Liver (tissue), 9 donors: ENCODE measurements around the gene KRTAP10-9. TPM values are rescaled to one million over a fixed set of nuclear protein-coding genes. Genes with fewer than 3 reads are reported as not detected.
"Not testable (repeated sequence)": the region's sequence is repeated elsewhere in the genome, so short reads cannot be mapped to it uniquely, and the experiment has no call there.

Source experiments
- DNase-seq: peaks from one replicate; pipeline ENCODE4 v3.0.0-alpha.2; 2017; ENCODE audit warnings: low spot score
- H3K27ac ChIP-seq, 2 donors: one replicate each; pipeline ENCODE4 v1.7.0; 2013; ENCODE audit warnings: inconsistent platforms in 2 of 2, low read length in 2 of 2, control low read depth in 1 of 2, low read depth in 1 of 2, mild to moderate bottlenecking in 1 of 2
- H3K27me3 ChIP-seq, 4 donors: one replicate each; pipeline versions ENCODE4 v1.6.1 to v1.7.0; 2013; ENCODE audit warnings: low read length in 3 of 4, inconsistent platforms in 1 of 4, mild to moderate bottlenecking in 1 of 4, moderate library complexity in 1 of 4; ENCODE audit not compliant: control insufficient read depth in 4 of 4, insufficient read depth in 4 of 4
- H3K36me3 ChIP-seq, 4 donors: one replicate each; pipeline versions ENCODE4 v1.6.1 to v1.7.0; 2013; ENCODE audit warnings: low read length in 3 of 4, mild to moderate bottlenecking in 3 of 4, low read depth in 1 of 4, moderate library complexity in 1 of 4; ENCODE audit not compliant: control insufficient read depth in 4 of 4, insufficient read depth in 3 of 4
- H3K4me1 ChIP-seq, 4 donors: one replicate each; pipeline versions ENCODE4 v1.6.1 to v1.7.0; 2013; ENCODE audit warnings: low read length in 3 of 4, mild to moderate bottlenecking in 3 of 4, moderate library complexity in 1 of 4; ENCODE audit not compliant: control insufficient read depth in 4 of 4, insufficient read depth in 4 of 4
- H3K4me3 ChIP-seq, 3 donors: one replicate each; pipeline versions ENCODE4 v1.6.1 to v1.7.0; 2013; ENCODE audit warnings: low read length in 3 of 3, control low read depth in 1 of 3, low read depth in 1 of 3, mild to moderate bottlenecking in 1 of 3
- H3K9ac ChIP-seq, 2 donors: one replicate each; pipeline ENCODE4 v1.7.0; 2013; ENCODE audit warnings: low read length in 2 of 2, mild to moderate bottlenecking in 2 of 2, moderate library complexity in 2 of 2, control low read depth in 1 of 2, low read depth in 1 of 2
- H3K9me3 ChIP-seq, 4 donors: one replicate each; pipeline versions ENCODE4 v1.6.1 to v1.7.0; 2013; ENCODE audit warnings: low read length in 3 of 4; ENCODE audit not compliant: control insufficient read depth in 4 of 4
- EGR1 ChIP-seq, 2 donors: IDR thresholded peaks; 2 replicates each; pipeline ENCODE4 v1.6.1; 2016 to 2018; ENCODE audit warnings: antibody characterized with exemption in 2 of 2, low read depth in 2 of 2
- FOXA2 ChIP-seq: IDR thresholded peaks from 2 replicates; pipeline ENCODE4 v1.6.1; 2016; ENCODE audit warnings: antibody characterized with exemption
- GABPA ChIP-seq, 2 donors: IDR thresholded peaks in 1 of 2; conservative IDR thresholded peaks in 1 of 2; 2 replicates each; pipeline ENCODE4 v1.6.1; 2016; ENCODE audit warnings: antibody characterized with exemption in 2 of 2, mild to moderate bottlenecking in 1 of 2, moderate library complexity in 1 of 2
- JUND ChIP-seq, 2 donors: IDR thresholded peaks; 2 replicates each; pipeline ENCODE4 v1.6.1; 2016; ENCODE audit warnings: antibody characterized with exemption in 2 of 2
- NR2F2 ChIP-seq: IDR thresholded peaks from 2 replicates; pipeline ENCODE4 v1.6.1; 2016; ENCODE audit warnings: antibody characterized with exemption
- RAD21 ChIP-seq, 2 donors: IDR thresholded peaks; 2 replicates each; pipeline ENCODE4 v1.6.1; 2016; ENCODE audit warnings: antibody characterized with exemption in 2 of 2, mild to moderate bottlenecking in 2 of 2
- RXRA ChIP-seq, 2 donors: IDR thresholded peaks; 2 replicates each; pipeline ENCODE4 v1.6.1; 2017 to 2018; ENCODE audit warnings: antibody characterized with exemption in 2 of 2, mild to moderate bottlenecking in 1 of 2
- SP1 ChIP-seq: IDR thresholded peaks from 2 replicates; pipeline ENCODE4 v1.6.1; 2018; ENCODE audit warnings: antibody characterized with exemption, mild to moderate bottlenecking
- TAF1 ChIP-seq: conservative IDR thresholded peaks from 2 replicates; pipeline ENCODE4 v1.6.1; 2016; ENCODE audit warnings: antibody characterized with exemption, mild to moderate bottlenecking
- WGBS: extraction: QIAGEN DNeasy Blood & Tissue Kit; methylation state at CpG from one replicate; pipeline ENCODE4 v1.1.7; 2013; 5-methylcytosine and 5-hydroxymethylcytosine counted together
- polyA plus RNA-seq, 2 donors: library from polyadenylated mRNA; stranded (reverse) in 1 of 2; unstranded in 1 of 2; fragments of 200-250 nt in 1 of 2; fragments of >200 nt in 1 of 2; fragmentation: Nextera tagmentation in 1 of 2; extraction: Ambion mirVana in 1 of 2; gene quantifications; one replicate each; pipeline versions ENCODE4 v1.2.1 to v1.2.3, GENCODE V29; 2013 to 2015
- total RNA-seq, 2 donors: library from RNA; depleted of rRNA; stranded (reverse); fragments of >200 nt; gene quantifications; one replicate each; pipeline ENCODE4 v1.2.3, GENCODE V29; 2014
- TF ChIP-seq, protein P1 (sequence below): IDR thresholded peaks from 2 replicates; pipeline ENCODE4 v1.6.1; 2016; ENCODE audit warnings: antibody characterized with exemption, mild to moderate bottlenecking
- TF ChIP-seq, protein P2 (sequence below): fragments of 150-350 bp; IDR thresholded peaks from 2 replicates; pipeline ENCODE4 v1.5.1; 2017; ENCODE audit warnings: improper control_type of control experiment, low read depth, low read length; ENCODE audit not compliant: missing input control
- TF ChIP-seq, protein P3 (sequence below): IDR thresholded peaks from 2 replicates; pipeline ENCODE4 v1.6.1; 2016; ENCODE audit warnings: antibody characterized with exemption
- TF ChIP-seq, protein P4 (sequence below): IDR thresholded peaks from 2 replicates; pipeline ENCODE4 v1.6.1; 2016; ENCODE audit warnings: antibody characterized with exemption
- donor health status: healthy.
- donor health status: healthy.
- donor health status: healthy.
- donor health status: healthy.
- donor health status: healthy.

Gene KRTAP10-9
- total and polyA plus RNA-seq, 4 donors: not detected

DNA sequence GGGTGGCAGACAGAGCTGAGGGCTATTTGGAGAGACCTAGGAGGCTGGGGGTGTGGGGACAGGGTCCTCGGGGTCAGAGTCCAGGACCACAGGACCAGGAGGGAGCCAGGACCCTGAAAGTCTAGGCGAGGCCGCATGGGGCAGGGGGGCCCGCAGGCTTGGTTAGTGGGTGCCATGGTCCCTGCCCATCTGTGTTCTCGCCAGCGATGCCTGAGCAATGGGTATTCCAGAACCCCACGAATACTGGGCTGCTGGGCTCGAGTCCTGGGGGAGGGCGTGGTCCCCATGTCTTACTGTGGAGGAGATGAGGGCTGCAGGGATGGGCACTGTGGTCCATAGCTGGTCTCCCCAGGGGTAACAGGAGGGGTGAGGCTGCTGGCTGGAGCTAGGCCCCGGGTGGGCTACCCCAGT, 36.6 kb upstream of the KRTAP10-9 start:
- Histone ChIP-seq H3K27ac (no peak overlapping the region), H3K36me3 (no peaks in the 10 kb centered on the region), H3K4me1 (peaks cover 1 to 27% (median 16%) of the 10 kb centered on the region in 4 donors), H3K9ac (no peak overlapping the region), H3K9me3 (peaks cover 0 to 6% (median 0%) of the 10 kb centered on the region in 4 donors), H3K4me3 (no peak overlapping the region), H3K27me3 (no peaks in the 10 kb centered on the region)
- TF ChIP-seq TAF1: no peak
- WGBS: 81% methylated on average over 10 of the region's 10 CpGs
- DNase-seq: no peak

DNA sequence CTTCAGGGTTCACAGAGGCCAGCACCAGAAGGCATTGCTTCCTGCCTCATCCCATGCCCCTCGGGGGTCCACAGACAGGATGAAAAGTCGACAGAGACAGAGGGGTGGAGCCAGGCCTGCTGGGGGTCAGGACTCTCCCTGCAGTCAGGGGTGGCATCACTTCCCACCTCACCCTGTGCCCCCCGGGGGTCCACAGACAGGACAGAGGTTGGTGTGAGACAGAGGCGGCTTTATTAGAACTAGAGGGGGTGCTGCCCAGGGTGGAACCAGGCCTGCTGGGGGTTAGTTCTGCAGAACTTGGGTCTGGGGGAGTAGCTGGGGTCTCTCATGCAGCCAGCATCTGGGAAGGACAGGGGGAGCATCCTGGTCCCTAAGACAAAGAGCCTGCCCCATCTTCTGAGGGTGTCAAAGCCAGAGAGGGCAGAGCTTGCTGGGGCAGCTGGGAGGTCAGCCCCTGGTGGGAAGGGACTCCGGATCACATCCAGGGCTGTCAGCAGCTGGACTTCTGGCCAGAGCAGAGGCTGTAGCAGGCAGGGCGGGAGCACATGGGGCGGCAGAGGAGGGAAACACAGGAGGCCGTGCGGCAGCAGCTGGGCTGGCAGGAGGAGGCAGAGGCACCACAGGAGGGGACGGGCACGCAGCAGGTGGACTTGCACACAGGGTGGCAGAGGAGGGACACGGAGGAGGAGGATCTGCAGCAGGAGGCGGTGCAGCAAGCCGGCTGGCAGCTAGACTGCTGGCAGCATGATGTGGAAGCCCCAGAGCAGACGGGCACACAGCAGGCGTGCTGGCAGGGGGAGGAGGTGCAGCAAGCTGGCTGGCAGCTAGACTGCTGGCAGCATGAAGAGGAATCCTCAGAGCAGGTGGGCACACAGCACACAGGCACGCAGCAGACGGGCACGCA, 35.7 kb upstream of the KRTAP10-9 start:
- H3K4me1 ChIP-seq: peaks cover 1 to 27% (median 16%) of the 10 kb centered on the region in 4 donors
- not testable (repeated sequence) for H3K9me3 ChIP-seq, H3K9ac ChIP-seq, H3K27ac ChIP-seq, H3K36me3 ChIP-seq, H3K4me3 ChIP-seq, H3K27me3 ChIP-seq, DNase-seq
- 68% methylated on average over 18 of the region's 19 CpGs for WGBS

DNA sequence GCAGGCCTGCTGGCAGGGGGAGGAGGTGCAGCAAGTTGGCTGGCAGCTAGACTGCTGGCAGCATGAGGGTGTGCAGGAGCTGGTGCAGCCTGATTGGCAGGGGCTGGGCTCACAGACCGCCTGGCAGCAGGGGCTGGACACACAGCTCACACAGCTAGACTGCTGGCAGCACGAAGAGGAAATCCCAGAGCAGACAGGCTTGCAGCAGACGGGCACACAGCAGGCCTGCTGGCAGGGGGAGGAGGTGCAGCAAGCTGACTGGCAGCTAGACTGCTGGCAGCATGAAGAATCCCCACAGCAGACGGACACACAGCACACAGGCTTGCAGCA, 35.1 kb upstream of the KRTAP10-9 start:
- H3K27ac ChIP-seq, H3K4me3 ChIP-seq, H3K9me3 ChIP-seq, H3K36me3 ChIP-seq, H3K27me3 ChIP-seq, H3K9ac ChIP-seq, DNase-seq: not testable (repeated sequence)
- peaks cover 1 to 27% (median 16%) of the 10 kb centered on the region in 4 donors for H3K4me1 ChIP-seq
- 34% methylated on average over 4 of the region's 4 CpGs for WGBS

DNA sequence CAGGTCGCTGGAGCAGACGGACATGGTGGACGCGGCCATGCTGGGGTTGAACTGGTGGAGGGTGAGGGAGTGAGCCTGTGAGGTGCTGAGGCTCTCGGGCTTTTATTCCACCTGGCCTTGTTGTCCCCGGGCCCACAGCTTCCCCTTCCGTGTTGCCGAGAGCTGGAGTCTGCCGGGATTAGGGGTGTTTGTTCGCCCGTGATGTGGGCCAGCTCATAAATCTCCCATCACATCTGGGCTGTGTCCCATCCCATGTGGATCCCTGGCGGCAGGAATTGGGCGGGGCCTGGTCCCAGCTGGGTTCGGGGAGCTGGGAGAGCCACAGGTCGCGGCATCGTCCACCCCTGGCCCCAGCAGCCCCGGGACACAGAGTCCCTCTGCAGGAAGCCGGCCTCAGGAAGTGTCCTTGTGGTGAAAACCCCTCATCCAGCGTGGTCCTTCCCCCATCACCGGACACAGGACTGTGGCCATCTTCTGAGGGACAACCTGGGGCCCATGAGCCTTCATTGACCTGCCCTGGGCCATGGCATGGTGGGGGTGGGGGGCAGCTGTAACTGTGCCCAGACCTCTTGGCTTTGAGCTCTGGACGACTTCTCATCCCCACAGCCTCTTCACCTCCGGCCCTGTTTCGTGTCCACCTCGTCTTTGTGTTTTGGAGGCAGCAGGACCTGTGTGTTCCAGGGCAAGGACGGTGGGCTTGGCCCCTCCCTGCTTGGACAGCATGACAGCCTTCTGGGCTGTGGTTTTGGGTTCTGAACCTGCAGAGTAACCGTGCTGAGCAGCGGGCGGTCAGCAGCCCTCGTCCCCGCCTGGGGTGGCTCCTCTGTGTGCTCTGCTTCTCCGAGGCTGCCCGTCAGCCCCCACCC, 34.2 kb upstream of the KRTAP10-9 start, which contains the start of gene KRTAP10-6:
TSS of gene KRTAP10-6 (minus strand) at position 60 of the 866 bp plus-strand sequence. CDS start at position 39, 21 bp downstream.
- 72% methylated on average over 33 of the region's 33 CpGs for WGBS
- H3K4me1 ChIP-seq: peaks cover 1 to 27% (median 16%) of the 10 kb centered on the region in 4 donors
- H3K27ac ChIP-seq: peak within 1 kb of the TSS; percentile 55 to 65
- no peaks in the 10 kb centered on the region for H3K36me3 ChIP-seq
- H3K9ac ChIP-seq: no peak within 1 kb of the TSS
- DNase-seq: peak; percentile 32
- H3K9me3 ChIP-seq: no peaks in the 10 kb centered on the region
- H3K4me3 ChIP-seq: no peak within 1 kb of the TSS
- no peaks in the 10 kb centered on the region for H3K27me3 ChIP-seq
- TF ChIP-seq RXRA (IDR thresholded peaks at IDR 0.05) (no peak), GABPA (IDR thresholded peaks at IDR 0.05 in 1 of 2, conservative IDR thresholded peaks at IDR 0.05 in 1 of 2) (no peak), EGR1 (IDR thresholded peaks at IDR 0.05; ENCODE audit: low read depth in 2 of 2) (no peak), RAD21 (IDR thresholded peaks at IDR 0.05) (no peak), JUND (IDR thresholded peaks at IDR 0.05) (no peak), SP1 (no peak), FOXA2 (no peak), NR2F2 (no peak)
- TF ChIP-seq, protein P1, sequence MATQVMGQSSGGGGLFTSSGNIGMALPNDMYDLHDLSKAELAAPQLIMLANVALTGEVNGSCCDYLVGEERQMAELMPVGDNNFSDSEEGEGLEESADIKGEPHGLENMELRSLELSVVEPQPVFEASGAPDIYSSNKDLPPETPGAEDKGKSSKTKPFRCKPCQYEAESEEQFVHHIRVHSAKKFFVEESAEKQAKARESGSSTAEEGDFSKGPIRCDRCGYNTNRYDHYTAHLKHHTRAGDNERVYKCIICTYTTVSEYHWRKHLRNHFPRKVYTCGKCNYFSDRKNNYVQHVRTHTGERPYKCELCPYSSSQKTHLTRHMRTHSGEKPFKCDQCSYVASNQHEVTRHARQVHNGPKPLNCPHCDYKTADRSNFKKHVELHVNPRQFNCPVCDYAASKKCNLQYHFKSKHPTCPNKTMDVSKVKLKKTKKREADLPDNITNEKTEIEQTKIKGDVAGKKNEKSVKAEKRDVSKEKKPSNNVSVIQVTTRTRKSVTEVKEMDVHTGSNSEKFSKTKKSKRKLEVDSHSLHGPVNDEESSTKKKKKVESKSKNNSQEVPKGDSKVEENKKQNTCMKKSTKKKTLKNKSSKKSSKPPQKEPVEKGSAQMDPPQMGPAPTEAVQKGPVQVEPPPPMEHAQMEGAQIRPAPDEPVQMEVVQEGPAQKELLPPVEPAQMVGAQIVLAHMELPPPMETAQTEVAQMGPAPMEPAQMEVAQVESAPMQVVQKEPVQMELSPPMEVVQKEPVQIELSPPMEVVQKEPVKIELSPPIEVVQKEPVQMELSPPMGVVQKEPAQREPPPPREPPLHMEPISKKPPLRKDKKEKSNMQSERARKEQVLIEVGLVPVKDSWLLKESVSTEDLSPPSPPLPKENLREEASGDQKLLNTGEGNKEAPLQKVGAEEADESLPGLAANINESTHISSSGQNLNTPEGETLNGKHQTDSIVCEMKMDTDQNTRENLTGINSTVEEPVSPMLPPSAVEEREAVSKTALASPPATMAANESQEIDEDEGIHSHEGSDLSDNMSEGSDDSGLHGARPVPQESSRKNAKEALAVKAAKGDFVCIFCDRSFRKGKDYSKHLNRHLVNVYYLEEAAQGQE: no peak
- TF ChIP-seq, protein P2, sequence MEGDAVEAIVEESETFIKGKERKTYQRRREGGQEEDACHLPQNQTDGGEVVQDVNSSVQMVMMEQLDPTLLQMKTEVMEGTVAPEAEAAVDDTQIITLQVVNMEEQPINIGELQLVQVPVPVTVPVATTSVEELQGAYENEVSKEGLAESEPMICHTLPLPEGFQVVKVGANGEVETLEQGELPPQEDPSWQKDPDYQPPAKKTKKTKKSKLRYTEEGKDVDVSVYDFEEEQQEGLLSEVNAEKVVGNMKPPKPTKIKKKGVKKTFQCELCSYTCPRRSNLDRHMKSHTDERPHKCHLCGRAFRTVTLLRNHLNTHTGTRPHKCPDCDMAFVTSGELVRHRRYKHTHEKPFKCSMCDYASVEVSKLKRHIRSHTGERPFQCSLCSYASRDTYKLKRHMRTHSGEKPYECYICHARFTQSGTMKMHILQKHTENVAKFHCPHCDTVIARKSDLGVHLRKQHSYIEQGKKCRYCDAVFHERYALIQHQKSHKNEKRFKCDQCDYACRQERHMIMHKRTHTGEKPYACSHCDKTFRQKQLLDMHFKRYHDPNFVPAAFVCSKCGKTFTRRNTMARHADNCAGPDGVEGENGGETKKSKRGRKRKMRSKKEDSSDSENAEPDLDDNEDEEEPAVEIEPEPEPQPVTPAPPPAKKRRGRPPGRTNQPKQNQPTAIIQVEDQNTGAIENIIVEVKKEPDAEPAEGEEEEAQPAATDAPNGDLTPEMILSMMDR: no peak
- TF ChIP-seq, protein P3, sequence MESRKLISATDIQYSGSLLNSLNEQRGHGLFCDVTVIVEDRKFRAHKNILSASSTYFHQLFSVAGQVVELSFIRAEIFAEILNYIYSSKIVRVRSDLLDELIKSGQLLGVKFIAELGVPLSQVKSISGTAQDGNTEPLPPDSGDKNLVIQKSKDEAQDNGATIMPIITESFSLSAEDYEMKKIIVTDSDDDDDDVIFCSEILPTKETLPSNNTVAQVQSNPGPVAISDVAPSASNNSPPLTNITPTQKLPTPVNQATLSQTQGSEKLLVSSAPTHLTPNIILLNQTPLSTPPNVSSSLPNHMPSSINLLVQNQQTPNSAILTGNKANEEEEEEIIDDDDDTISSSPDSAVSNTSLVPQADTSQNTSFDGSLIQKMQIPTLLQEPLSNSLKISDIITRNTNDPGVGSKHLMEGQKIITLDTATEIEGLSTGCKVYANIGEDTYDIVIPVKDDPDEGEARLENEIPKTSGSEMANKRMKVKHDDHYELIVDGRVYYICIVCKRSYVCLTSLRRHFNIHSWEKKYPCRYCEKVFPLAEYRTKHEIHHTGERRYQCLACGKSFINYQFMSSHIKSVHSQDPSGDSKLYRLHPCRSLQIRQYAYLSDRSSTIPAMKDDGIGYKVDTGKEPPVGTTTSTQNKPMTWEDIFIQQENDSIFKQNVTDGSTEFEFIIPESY: no peak
- TF ChIP-seq, protein P4, sequence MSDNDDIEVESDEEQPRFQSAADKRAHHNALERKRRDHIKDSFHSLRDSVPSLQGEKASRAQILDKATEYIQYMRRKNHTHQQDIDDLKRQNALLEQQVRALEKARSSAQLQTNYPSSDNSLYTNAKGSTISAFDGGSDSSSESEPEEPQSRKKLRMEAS: no peak
